ENCODE data around the gene KLK5. TPM values are rescaled to one million over a fixed set of nuclear protein-coding genes. Genes with fewer than 3 reads are reported as not detected.

The KLK5 gene
- polyA plus RNA-seq, 1 donor from 2014 or later = not detected

- Histone ChIP-seq H3K4me2 (ENCODE audit: low read length) (no peak overlapping the region), H3K9ac (ENCODE audit: low read length) (no peak overlapping the region), H3K9me3 (ENCODE audit: low read length) (no peaks in the 10 kb centered on the region), H3K27ac (ENCODE audit: low read length) (no peak overlapping the region), H3F3A (ENCODE audit: insufficient read depth, low read length, poor library complexity, severe bottlenecking) (no peaks in the 10 kb centered on the region), H2AFZ (ENCODE audit: low read depth, low read length) (no peak overlapping the region), H3K9me2 (ENCODE audit: insufficient read depth, low read length) (no peaks in the 10 kb centered on the region), H3K36me3 (ENCODE audit: insufficient read depth, low read length) (no peaks in the 10 kb centered on the region), H3K27me3 (ENCODE audit: insufficient read depth, low read depth, low read length) (peaks cover 9% of the 10 kb centered on the region), H3K79me2 (replicated peaks; ENCODE audit: insufficient read depth, low read length) (no peaks in the 10 kb centered on the region), H3K4me3 (ENCODE audit: low read length) (no peak overlapping the region), H4K20me1 (ENCODE audit: insufficient read depth) (no peaks in the 10 kb centered on the region)
- TF ChIP-seq EP300 (conservative IDR thresholded peaks at IDR 0.05; ENCODE audit: poor library complexity, severe bottlenecking) (no peak), MXI1 (conservative IDR thresholded peaks at IDR 0.05; ENCODE audit: poor library complexity, severe bottlenecking) (no peak), RAD21 (conservative IDR thresholded peaks at IDR 0.05) (no peak), SMC3 (conservative IDR thresholded peaks at IDR 0.05; ENCODE audit: poor library complexity) (no peak), TAF1 (IDR thresholded peaks at IDR 0.05; ENCODE audit: low read depth) (no peak), POLR2AphosphoS5 (IDR thresholded peaks at IDR 0.05) (no peak), EZH2 (IDR thresholded peaks at IDR 0.05; ENCODE audit: borderline replicate concordance, insufficient read depth, low read length, poor library complexity, severe bottlenecking) (no peak), REST (IDR thresholded peaks at IDR 0.05; ENCODE audit: borderline replicate concordance) (no peak)
- TF ChIP-seq, protein P1, sequence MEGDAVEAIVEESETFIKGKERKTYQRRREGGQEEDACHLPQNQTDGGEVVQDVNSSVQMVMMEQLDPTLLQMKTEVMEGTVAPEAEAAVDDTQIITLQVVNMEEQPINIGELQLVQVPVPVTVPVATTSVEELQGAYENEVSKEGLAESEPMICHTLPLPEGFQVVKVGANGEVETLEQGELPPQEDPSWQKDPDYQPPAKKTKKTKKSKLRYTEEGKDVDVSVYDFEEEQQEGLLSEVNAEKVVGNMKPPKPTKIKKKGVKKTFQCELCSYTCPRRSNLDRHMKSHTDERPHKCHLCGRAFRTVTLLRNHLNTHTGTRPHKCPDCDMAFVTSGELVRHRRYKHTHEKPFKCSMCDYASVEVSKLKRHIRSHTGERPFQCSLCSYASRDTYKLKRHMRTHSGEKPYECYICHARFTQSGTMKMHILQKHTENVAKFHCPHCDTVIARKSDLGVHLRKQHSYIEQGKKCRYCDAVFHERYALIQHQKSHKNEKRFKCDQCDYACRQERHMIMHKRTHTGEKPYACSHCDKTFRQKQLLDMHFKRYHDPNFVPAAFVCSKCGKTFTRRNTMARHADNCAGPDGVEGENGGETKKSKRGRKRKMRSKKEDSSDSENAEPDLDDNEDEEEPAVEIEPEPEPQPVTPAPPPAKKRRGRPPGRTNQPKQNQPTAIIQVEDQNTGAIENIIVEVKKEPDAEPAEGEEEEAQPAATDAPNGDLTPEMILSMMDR (IDR thresholded peaks at IDR 0.05; ENCODE audit: poor library complexity, severe bottlenecking) = no peak
Observed at GRCh38 chr19:50931023-50931422, 21.8 kb downstream of the KLK5 start.

DNA sequence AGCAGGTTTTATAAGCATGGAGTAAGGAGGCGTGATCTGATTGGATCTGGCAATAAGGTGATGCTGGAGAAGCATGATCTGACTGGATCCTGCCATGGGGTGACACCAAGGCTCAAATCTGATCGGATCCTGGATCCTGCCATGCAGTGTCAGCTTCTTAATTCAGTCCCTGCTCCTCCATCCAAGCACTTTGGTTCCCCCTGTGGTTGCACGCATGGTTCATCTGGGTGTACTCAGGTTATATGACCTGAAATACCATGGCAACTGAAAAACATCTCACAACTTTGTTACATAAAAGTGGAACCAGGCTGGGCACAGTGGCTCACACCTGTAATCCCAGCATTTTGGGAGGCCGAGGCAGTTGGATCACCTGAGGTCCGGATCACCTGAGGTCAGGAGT is 24.0 kb downstream of the KLK5 start:
- no peaks in the 10 kb centered on the region for H3K9me3 ChIP-seq (ENCODE audit: low read length)

More for the DNA sequence above, 24.0 kb downstream of the KLK5 start:
- TF ChIP-seq TAF1 (IDR thresholded peaks at IDR 0.05; ENCODE audit: low read depth) (no peak), EP300 (conservative IDR thresholded peaks at IDR 0.05; ENCODE audit: poor library complexity, severe bottlenecking) (no peak), REST (IDR thresholded peaks at IDR 0.05; ENCODE audit: borderline replicate concordance) (no peak), MXI1 (conservative IDR thresholded peaks at IDR 0.05; ENCODE audit: poor library complexity, severe bottlenecking) (no peak), SMC3 (conservative IDR thresholded peaks at IDR 0.05; ENCODE audit: poor library complexity) (no peak), POLR2AphosphoS5 (IDR thresholded peaks at IDR 0.05) (no peak), RAD21 (conservative IDR thresholded peaks at IDR 0.05) (no peak), EZH2 (IDR thresholded peaks at IDR 0.05; ENCODE audit: borderline replicate concordance, insufficient read depth, low read length, poor library complexity, severe bottlenecking) (no peak)
- TF ChIP-seq, protein P1 (IDR thresholded peaks at IDR 0.05; ENCODE audit: poor library complexity, severe bottlenecking) = no peak
- Histone ChIP-seq H4K20me1 (ENCODE audit: insufficient read depth) (no peaks in the 10 kb centered on the region), H3K4me3 (ENCODE audit: low read length) (no peak overlapping the region), H3K9me2 (ENCODE audit: insufficient read depth, low read length) (no peaks in the 10 kb centered on the region), H3K36me3 (ENCODE audit: insufficient read depth, low read length) (no peaks in the 10 kb centered on the region), H3K27ac (ENCODE audit: low read length) (no peak overlapping the region), H3K9ac (ENCODE audit: low read length) (no peak overlapping the region), H3F3A (ENCODE audit: insufficient read depth, low read length, poor library complexity, severe bottlenecking) (no peaks in the 10 kb centered on the region), H3K27me3 (ENCODE audit: insufficient read depth, low read depth, low read length) (peaks cover 9% of the 10 kb centered on the region), H3K79me2 (replicated peaks; ENCODE audit: insufficient read depth, low read length) (no peaks in the 10 kb centered on the region), H2AFZ (ENCODE audit: low read depth, low read length) (no peak overlapping the region), H3K4me2 (ENCODE audit: low read length) (no peak overlapping the region)

All from neural cell (in vitro differentiated cells).